Mesodermal cell (in vitro differentiated cells): ENCODE results near the gene ZNF232.
"Not testable (repeated sequence)": the region's sequence is repeated elsewhere in the genome, so short reads cannot be mapped to it uniquely, and the experiment has no call there.

ENCODE experiments used
- H3K27ac ChIP-seq: 2 replicates; pipeline ENCODE4 v1.7.0; 2013; ENCODE audit warnings: mild to moderate bottlenecking, low read depth, low read length, moderate library complexity; ENCODE audit not compliant: severe bottlenecking
- H3K36me3 ChIP-seq: 2 replicates; pipeline ENCODE4 v1.7.1; 2013; ENCODE audit warnings: mild to moderate bottlenecking, low read length, moderate library complexity; ENCODE audit not compliant: control insufficient read depth, insufficient read depth
- H3K4me1 ChIP-seq: one replicate; pipeline ENCODE4 v1.7.1; 2013; ENCODE audit warnings: mild to moderate bottlenecking, low read length; ENCODE audit not compliant: insufficient read depth, control insufficient read depth, poor library complexity, severe bottlenecking
- H3K4me3 ChIP-seq: 2 replicates; pipeline ENCODE4 v1.7.0; 2013; ENCODE audit warnings: low read length, control low read depth, mild to moderate bottlenecking; ENCODE audit not compliant: insufficient read depth, poor library complexity, severe bottlenecking; ENCODE audit errors: extremely low read depth
- H3K9me3 ChIP-seq: 2 replicates; pipeline ENCODE4 v1.7.1; 2013; ENCODE audit warnings: mild to moderate bottlenecking, low read length, moderate library complexity; ENCODE audit not compliant: control insufficient read depth
- WGBS, 2 experiments: methylation state at CpG; one replicate each; pipeline ENCODE4 v1.1.5; 2013; ENCODE audit warnings: missing lambda C conversion rate in 2 of 2; ENCODE audit not compliant: insufficient coverage in 2 of 2; 5-methylcytosine and 5-hydroxymethylcytosine counted together

The ZNF232 gene

DNA sequence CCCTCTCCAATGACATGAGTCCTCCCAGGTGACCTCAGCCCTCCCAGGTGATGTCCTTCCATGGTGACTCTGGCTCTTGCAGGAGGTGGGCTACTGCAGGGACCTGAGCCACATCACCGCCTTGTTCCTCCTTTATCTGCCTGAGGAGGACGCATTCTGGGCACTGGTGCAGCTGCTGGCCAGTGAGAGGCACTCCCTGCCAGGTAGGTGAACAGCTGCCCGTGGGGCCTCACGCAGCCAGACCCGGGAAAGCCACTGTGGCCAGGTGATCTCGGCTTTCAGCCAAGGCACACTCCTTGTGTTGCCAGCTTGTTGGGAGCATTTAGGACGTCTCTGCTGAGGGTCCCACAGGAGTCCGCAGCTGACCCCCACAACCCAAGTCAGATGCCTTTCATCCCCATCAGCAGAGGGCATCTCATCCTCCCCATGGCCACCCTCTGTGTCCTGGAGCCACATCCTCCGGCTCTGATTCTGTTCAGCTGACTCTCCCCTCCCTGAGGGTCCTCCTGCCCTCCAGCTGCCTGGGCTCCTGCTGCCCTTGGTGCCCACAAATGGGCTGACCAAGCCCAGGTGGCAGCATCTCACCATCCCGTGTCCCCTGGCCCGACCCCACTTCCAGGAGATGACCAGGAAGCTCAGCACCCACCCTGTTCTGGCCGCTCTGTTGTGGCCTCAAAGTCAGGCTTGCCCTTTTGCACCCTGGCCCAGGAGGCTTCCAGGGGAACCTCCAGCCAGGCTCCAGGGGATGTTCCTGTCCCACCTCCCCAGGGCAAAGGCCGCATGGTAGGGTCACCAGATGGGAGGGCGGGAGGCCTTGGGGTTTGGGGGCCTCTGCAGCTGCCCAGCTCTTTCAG is 24.3 kb upstream of the ZNF232 start:
- H3K27ac ChIP-seq, result no peak overlapping the region
- no peaks in the 10 kb centered on the region for H3K9me3 ChIP-seq
- H3K36me3 ChIP-seq, result no peaks in the 10 kb centered on the region
- WGBS, 2 experiments, result 73 to 77% methylated on average over 11 to 13 of the region's 14 CpGs
- no peaks in the 10 kb centered on the region for H3K4me1 ChIP-seq
- H3K4me3 ChIP-seq, result no peak overlapping the region

DNA sequence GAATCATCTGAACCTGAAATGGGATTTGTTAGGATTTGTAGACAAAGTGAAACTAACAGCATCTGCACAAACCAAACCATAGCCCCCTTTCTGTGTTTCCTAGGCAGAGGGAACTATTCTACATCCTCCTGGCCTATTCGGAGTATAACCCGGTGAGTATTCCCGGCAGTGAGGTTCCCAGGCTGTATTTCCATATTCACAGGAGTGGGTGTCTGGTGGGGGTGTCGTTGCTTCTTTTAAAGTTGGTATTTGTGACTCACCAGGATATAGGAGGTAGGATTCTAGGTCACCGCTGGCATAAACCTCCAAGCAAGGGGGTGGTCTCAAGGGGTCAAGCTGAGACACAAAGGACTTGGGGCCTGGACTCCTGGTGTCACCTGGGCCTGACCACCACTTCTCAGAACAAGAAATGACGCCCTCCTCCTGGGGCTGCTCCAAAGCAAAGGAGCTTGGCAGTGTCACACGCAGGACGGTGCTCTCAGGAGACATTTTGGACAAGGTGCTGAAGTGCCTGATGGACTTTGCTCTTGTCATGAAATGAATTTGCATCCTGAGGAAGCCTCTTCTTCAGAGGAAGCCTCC is 23.5 kb upstream of the ZNF232 start:
- not testable (repeated sequence) for H3K9me3 ChIP-seq, H3K36me3 ChIP-seq, H3K4me1 ChIP-seq, H3K27ac ChIP-seq, H3K4me3 ChIP-seq
- WGBS, 2 experiments, result 91 to 93% methylated on average over 6 of the region's 8 CpGs

DNA sequence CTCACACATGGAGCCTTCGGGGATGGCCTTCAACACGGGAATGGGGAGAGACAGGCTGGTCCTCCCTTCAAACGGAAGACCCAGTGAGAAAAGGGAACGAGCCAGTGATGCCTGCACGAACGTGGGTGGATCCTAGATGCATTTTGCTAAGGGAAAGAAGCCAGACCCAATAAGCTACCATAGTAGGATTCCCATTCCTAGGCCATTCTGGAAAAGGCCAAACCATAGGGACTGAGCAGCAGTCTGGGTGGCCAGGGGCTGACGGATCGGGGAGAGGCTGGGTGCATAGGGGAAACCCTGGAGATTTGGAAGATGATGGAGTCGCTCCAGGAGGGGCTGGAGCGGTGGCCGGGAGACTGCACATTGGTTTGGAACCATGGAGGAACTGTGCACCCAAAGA is 22.9 kb upstream of the ZNF232 start:
- not testable (repeated sequence) for H3K27ac ChIP-seq

GRCh38 chr17:5133961-5134360 is 22.3 kb upstream of the ZNF232 start:
- not testable (repeated sequence) for H3K9me3 ChIP-seq, H3K36me3 ChIP-seq, H3K4me1 ChIP-seq, H3K27ac ChIP-seq, H3K4me3 ChIP-seq
- 93 to 97% methylated on average over 7 to 8 of the region's 8 CpGs for WGBS, 2 experiments

More for the DNA sequence above, 22.9 kb upstream of the ZNF232 start:
- H3K9me3 ChIP-seq, H3K4me3 ChIP-seq, H3K36me3 ChIP-seq, H3K4me1 ChIP-seq: not testable (repeated sequence)
- 86 to 91% methylated on average over 8 to 11 of the region's 11 CpGs for WGBS, 2 experiments

GRCh38 chr17:5133311-5133710 is 21.6 kb upstream of the ZNF232 start:
- 92 to 94% methylated on average over 4 to 6 of the region's 8 CpGs for WGBS, 2 experiments
- no peaks in the 10 kb centered on the region for H3K4me1 ChIP-seq
- no peaks in the 10 kb centered on the region for H3K36me3 ChIP-seq
- no peak overlapping the region for H3K4me3 ChIP-seq
- no peak overlapping the region for H3K27ac ChIP-seq
- H3K9me3 ChIP-seq, result no peaks in the 10 kb centered on the region

- not testable (repeated sequence) for H3K27ac ChIP-seq, H3K36me3 ChIP-seq, H3K4me3 ChIP-seq, H3K9me3 ChIP-seq, H3K4me1 ChIP-seq
- 97 to 98% methylated on average over 11 to 14 of the region's 15 CpGs for WGBS, 2 experiments
Observed at GRCh38 chr17:5132503-5133225, 21.0 kb upstream of the ZNF232 start.

GRCh38 chr17:5131799-5132502 is 20.3 kb upstream of the ZNF232 start:
- H3K27ac ChIP-seq, H3K4me1 ChIP-seq, H3K4me3 ChIP-seq, H3K36me3 ChIP-seq, H3K9me3 ChIP-seq: not testable (repeated sequence)
- 84 to 94% methylated on average over 6 to 16 of the region's 16 CpGs for WGBS, 2 experiments

- H3K4me3 ChIP-seq, result no peak overlapping the region
- WGBS, 2 experiments, result 91 to 100% methylated on average over 2 to 7 of the region's 7 CpGs
- H3K4me1 ChIP-seq, result no peaks in the 10 kb centered on the region
Observed at GRCh38 chr17:5131146-5131715, 19.6 kb upstream of the ZNF232 start.

DNA sequence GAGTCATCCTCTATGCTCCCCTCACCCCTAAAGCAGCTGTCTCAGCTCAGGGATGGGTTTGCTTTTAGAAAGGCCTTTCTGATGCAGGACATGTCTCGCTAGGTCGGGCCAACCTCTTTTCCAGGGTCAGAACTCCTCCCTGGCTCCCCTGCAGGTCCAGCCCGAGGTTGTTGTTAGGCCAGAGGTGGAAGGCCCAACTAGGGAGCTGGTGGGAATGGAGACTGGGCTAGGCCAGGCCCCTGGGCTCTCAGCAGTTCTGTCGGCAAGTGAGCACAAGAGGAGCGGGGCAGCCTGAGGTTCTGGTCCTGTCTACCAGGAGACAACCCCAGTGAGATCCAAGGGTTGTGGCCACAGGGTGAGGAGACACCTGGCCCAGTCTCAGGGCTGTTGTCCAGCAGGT is 19.0 kb upstream of the ZNF232 start:
- WGBS, 2 experiments, result 87 to 94% methylated on average over 2 to 4 of the region's 5 CpGs
- H3K9me3 ChIP-seq, H3K36me3 ChIP-seq, H3K27ac ChIP-seq, H3K4me1 ChIP-seq, H3K4me3 ChIP-seq: not testable (repeated sequence)

More at GRCh38 chr17:5131146-5131715, 19.6 kb upstream of the ZNF232 start:
- H3K27ac ChIP-seq, result no peak overlapping the region
- no peaks in the 10 kb centered on the region for H3K9me3 ChIP-seq
- H3K36me3 ChIP-seq, result no peaks in the 10 kb centered on the region

DNA sequence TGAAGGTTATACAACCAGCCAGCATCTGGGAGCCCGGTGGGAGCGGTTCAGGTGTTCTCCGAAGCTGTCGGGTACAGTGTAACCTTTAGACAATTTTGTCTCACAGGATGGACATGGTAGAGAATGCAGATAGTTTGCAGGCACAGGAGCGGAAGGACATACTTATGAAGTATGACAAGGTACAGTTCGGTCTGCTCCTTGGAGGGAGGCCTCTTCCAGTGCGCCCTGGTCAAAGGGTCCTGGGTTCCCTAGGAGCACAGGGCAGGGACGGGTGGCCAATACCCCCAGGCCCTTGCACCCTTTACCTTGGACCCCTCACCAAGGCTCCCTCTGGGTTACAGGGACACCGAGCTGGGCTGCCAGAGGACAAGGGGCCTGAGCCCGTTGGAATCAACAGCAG is 18.6 kb upstream of the ZNF232 start:
- 89% methylated on average over 8 of the region's 10 CpGs for WGBS, 2 experiments
- H3K9me3 ChIP-seq, H3K4me3 ChIP-seq, H3K4me1 ChIP-seq, H3K27ac ChIP-seq, H3K36me3 ChIP-seq: not testable (repeated sequence)
